ENCODE data around the gene TCERG1L. TPM values are rescaled to one million over a fixed set of nuclear protein-coding genes. Genes with fewer than 3 reads are reported as not detected.

Gene TCERG1L
- total RNA-seq, 1 donor from 2014 or later: 3.5 TPM

GRCh38 chr10:131148270-131148669 is 163.3 kb downstream of the TCERG1L start:
- Histone ChIP-seq H3K4me1 (ENCODE audit: insufficient read depth, low read length) (no peaks in the 10 kb centered on the region), H3K36me3 (ENCODE audit: insufficient read depth, low read length) (no peaks in the 10 kb centered on the region), H3K79me2 (ENCODE audit: insufficient read depth, low read length) (no peaks in the 10 kb centered on the region), H3K4me3 (ENCODE audit: insufficient read depth, low read depth, low read length) (no peak overlapping the region), H3K27me3 (ENCODE audit: insufficient read depth, low read length) (no peaks in the 10 kb centered on the region), H3K4me2 (ENCODE audit: low read length) (no peak overlapping the region), H2AFZ (ENCODE audit: low read depth, low read length) (no peak overlapping the region), H4K20me1 (ENCODE audit: insufficient read depth, low read length) (no peaks in the 10 kb centered on the region), H3K9me3 (ENCODE audit: insufficient read depth, low read depth, low read length) (peaks cover 12% of the 10 kb centered on the region), H3K27ac (ENCODE audit: low read depth, low read length) (no peak overlapping the region), H3K9ac (ENCODE audit: low read length) (no peak overlapping the region)
- Mint-ChIP-seq H3K4me1 (ENCODE audit: low read depth, unreplicated experiment) (no peaks in the 10 kb centered on the region), H3K27me3 (ENCODE audit: low read depth, unreplicated experiment) (peaks cover 2% of the 10 kb centered on the region), H3K9me3 (ENCODE audit: unreplicated experiment) (peaks cover 16% of the 10 kb centered on the region), H3K36me3 (ENCODE audit: low read depth, unreplicated experiment) (no peaks in the 10 kb centered on the region), H3K4me3 (ENCODE audit: unreplicated experiment) (no peak overlapping the region), H3K27ac (ENCODE audit: unreplicated experiment) (no peak overlapping the region)
- FAIRE-seq (no peak), DNase-seq (ENCODE audit: low read depth) (no peak)
- TF ChIP-seq EZH2 (IDR thresholded peaks at IDR 0.05; ENCODE audit: insufficient read depth, low read length): no peak
- TF ChIP-seq, protein P1, sequence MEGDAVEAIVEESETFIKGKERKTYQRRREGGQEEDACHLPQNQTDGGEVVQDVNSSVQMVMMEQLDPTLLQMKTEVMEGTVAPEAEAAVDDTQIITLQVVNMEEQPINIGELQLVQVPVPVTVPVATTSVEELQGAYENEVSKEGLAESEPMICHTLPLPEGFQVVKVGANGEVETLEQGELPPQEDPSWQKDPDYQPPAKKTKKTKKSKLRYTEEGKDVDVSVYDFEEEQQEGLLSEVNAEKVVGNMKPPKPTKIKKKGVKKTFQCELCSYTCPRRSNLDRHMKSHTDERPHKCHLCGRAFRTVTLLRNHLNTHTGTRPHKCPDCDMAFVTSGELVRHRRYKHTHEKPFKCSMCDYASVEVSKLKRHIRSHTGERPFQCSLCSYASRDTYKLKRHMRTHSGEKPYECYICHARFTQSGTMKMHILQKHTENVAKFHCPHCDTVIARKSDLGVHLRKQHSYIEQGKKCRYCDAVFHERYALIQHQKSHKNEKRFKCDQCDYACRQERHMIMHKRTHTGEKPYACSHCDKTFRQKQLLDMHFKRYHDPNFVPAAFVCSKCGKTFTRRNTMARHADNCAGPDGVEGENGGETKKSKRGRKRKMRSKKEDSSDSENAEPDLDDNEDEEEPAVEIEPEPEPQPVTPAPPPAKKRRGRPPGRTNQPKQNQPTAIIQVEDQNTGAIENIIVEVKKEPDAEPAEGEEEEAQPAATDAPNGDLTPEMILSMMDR (IDR thresholded peaks at IDR 0.05; ENCODE audit: insufficient read depth, low read depth, low read length): no peak

- no peaks in the 10 kb centered on the region for H3K36me3 ChIP-seq (ENCODE audit: insufficient read depth, low read length)
- H3K4me1 ChIP-seq (ENCODE audit: insufficient read depth, low read length): no peaks in the 10 kb centered on the region
- H3K36me3 Mint-ChIP-seq (ENCODE audit: low read depth, unreplicated experiment): no peaks in the 10 kb centered on the region
- H3K79me2 ChIP-seq (ENCODE audit: insufficient read depth, low read length): no peaks in the 10 kb centered on the region
- H3K27me3 ChIP-seq (ENCODE audit: insufficient read depth, low read length): no peaks in the 10 kb centered on the region
- H3K27me3 Mint-ChIP-seq (ENCODE audit: low read depth, unreplicated experiment): peaks cover 2% of the 10 kb centered on the region
- H3K4me3 Mint-ChIP-seq (ENCODE audit: unreplicated experiment): no peak overlapping the region
- H3K27ac ChIP-seq (ENCODE audit: low read depth, low read length): no peak overlapping the region
- FAIRE-seq (no peak), DNase-seq (ENCODE audit: low read depth) (no peak)
- no peak overlapping the region for H3K9ac ChIP-seq (ENCODE audit: low read length)
- peaks cover 11% of the 10 kb centered on the region for H3K9me3 Mint-ChIP-seq (ENCODE audit: unreplicated experiment)
- H4K20me1 ChIP-seq (ENCODE audit: insufficient read depth, low read length): no peaks in the 10 kb centered on the region
- peaks cover 11% of the 10 kb centered on the region for H3K9me3 ChIP-seq (ENCODE audit: insufficient read depth, low read depth, low read length)
- H3K4me1 Mint-ChIP-seq (ENCODE audit: low read depth, unreplicated experiment): no peaks in the 10 kb centered on the region
- no peak for TF ChIP-seq EZH2 (IDR thresholded peaks at IDR 0.05; ENCODE audit: insufficient read depth, low read length)
- TF ChIP-seq, protein P1 (IDR thresholded peaks at IDR 0.05; ENCODE audit: insufficient read depth, low read depth, low read length): no peak
- no peak overlapping the region for H2AFZ ChIP-seq (ENCODE audit: low read depth, low read length)
- no peak overlapping the region for H3K4me3 ChIP-seq (ENCODE audit: insufficient read depth, low read depth, low read length)
- no peak overlapping the region for H3K4me2 ChIP-seq (ENCODE audit: low read length)
- no peak overlapping the region for H3K27ac Mint-ChIP-seq (ENCODE audit: unreplicated experiment)
Measured at GRCh38 chr10:131147301-131147975, 164.1 kb downstream of the TCERG1L start.

DNA sequence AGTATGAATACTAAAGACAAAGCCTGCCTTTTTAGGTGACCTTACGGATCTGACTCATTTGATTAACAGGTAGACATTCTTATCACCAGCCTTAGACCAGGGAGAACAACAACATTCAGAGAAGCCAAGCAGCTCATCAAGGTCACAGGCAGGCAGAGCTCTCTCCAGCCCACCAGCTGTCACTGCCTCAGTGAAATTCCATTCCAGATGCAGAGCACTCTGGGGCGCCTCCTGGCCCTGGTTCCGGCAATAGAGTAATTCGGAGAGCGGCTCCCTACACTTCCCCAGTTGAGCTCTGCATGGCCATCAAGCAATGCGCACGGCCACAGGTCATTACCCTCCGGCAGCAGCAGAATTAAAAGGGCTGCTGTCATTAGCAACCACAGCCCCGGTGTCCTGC is 164.7 kb downstream of the TCERG1L start:
- DNase-seq (ENCODE audit: low read depth): no peak
- Histone ChIP-seq H3K9me3 (ENCODE audit: insufficient read depth, low read depth, low read length) (peaks cover 18% of the 10 kb centered on the region), H3K27ac (ENCODE audit: low read depth, low read length) (no peak overlapping the region), H3K9ac (ENCODE audit: low read length) (no peak overlapping the region), H2AFZ (ENCODE audit: low read depth, low read length) (no peak overlapping the region), H4K20me1 (ENCODE audit: insufficient read depth, low read length) (no peaks in the 10 kb centered on the region), H3K4me3 (ENCODE audit: insufficient read depth, low read depth, low read length) (no peak overlapping the region), H3K4me1 (ENCODE audit: insufficient read depth, low read length) (no peaks in the 10 kb centered on the region), H3K79me2 (ENCODE audit: insufficient read depth, low read length) (no peaks in the 10 kb centered on the region), H3K27me3 (ENCODE audit: insufficient read depth, low read length) (no peaks in the 10 kb centered on the region), H3K4me2 (ENCODE audit: low read length) (no peak overlapping the region), H3K36me3 (ENCODE audit: insufficient read depth, low read length) (no peaks in the 10 kb centered on the region)
- Mint-ChIP-seq H3K36me3 (ENCODE audit: low read depth, unreplicated experiment) (no peaks in the 10 kb centered on the region), H3K4me1 (ENCODE audit: low read depth, unreplicated experiment) (no peaks in the 10 kb centered on the region), H3K9me3 (ENCODE audit: unreplicated experiment) (peaks cover 12% of the 10 kb centered on the region), H3K27me3 (ENCODE audit: low read depth, unreplicated experiment) (peaks cover 2% of the 10 kb centered on the region), H3K4me3 (ENCODE audit: unreplicated experiment) (no peak overlapping the region), H3K27ac (ENCODE audit: unreplicated experiment) (no peak overlapping the region)
- FAIRE-seq: no peak
- TF ChIP-seq, protein P1 (IDR thresholded peaks at IDR 0.05; ENCODE audit: insufficient read depth, low read depth, low read length): no peak
- TF ChIP-seq EZH2 (IDR thresholded peaks at IDR 0.05; ENCODE audit: insufficient read depth, low read length): no peak
